BJ (cell line): ENCODE results near the gene DNAJB13. TPM values are rescaled to one million over a fixed set of nuclear protein-coding genes. Genes with fewer than 3 reads are reported as not detected.

ENCODE experiments used
- CTCF ChIA-PET: fragments of 350-600 bp; formaldehyde crosslinking; extraction: SDS; loops from one replicate; lab custom pipeline; 2021; ENCODE audit warnings: antibody characterized with exemption, inconsistent platforms; lab: Yijun Ruan, JAX
- POLR2A ChIA-PET: fragments of 300-600 bp; sonication (Branson Sonifier 250); formaldehyde crosslinking; extraction: SDS; loops from one replicate; lab custom pipeline; 2021; ENCODE audit warnings: antibody characterized with exemption; lab: Charles Lee
- DNase-seq: peaks from one replicate; pipeline ENCODE4 v3.0.0-alpha.2; 2011; ENCODE audit warnings: low read depth
- H3K27me3 ChIP-seq: 2 replicates; pipeline ENCODE4 v1.6.0; 2011; ENCODE audit warnings: low read length; ENCODE audit not compliant: control insufficient read depth, insufficient read depth
- H3K36me3 ChIP-seq: 2 replicates; pipeline ENCODE4 v1.5.1; 2011; ENCODE audit warnings: low read length; ENCODE audit not compliant: control insufficient read depth, insufficient read depth
- H3K4me3 ChIP-seq: 2 replicates; pipeline ENCODE4 v1.5.1; 2011; ENCODE audit warnings: low read depth, mild to moderate bottlenecking, control low read depth, low read length
- polyA minus RNA-seq: library from RNA; depleted of rRNA, polyadenylated mRNA; stranded (reverse); fragments of >200 nt; gene quantifications from 2 replicates; pipeline ENCODE4 v1.2.3, GENCODE V29; 2011; rRNA and poly(A)+ RNA removed
- polyA plus RNA-seq: library from polyadenylated mRNA; depleted of rRNA; stranded (reverse); fragments of >200 nt; gene quantifications from 2 replicates; pipeline ENCODE4 v1.2.3, GENCODE V29; 2011; rRNA removed
- TF ChIP-seq, protein P1 (sequence below): IDR thresholded peaks from 2 replicates; pipeline ENCODE4 v1.5.1; 2011; ENCODE audit warnings: low read depth, mild to moderate bottlenecking, control low read depth, inconsistent platforms, low read length, moderate library complexity; ENCODE audit not compliant: insufficient read depth

Gene DNAJB13, protein sequence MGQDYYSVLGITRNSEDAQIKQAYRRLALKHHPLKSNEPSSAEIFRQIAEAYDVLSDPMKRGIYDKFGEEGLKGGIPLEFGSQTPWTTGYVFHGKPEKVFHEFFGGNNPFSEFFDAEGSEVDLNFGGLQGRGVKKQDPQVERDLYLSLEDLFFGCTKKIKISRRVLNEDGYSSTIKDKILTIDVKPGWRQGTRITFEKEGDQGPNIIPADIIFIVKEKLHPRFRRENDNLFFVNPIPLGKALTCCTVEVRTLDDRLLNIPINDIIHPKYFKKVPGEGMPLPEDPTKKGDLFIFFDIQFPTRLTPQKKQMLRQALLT
- 0.40 and 0.47 TPM in 2 replicates for polyA plus RNA-seq
- polyA minus RNA-seq: 0.10 TPM in 1 of 2 replicates, not detected in the other

DNA sequence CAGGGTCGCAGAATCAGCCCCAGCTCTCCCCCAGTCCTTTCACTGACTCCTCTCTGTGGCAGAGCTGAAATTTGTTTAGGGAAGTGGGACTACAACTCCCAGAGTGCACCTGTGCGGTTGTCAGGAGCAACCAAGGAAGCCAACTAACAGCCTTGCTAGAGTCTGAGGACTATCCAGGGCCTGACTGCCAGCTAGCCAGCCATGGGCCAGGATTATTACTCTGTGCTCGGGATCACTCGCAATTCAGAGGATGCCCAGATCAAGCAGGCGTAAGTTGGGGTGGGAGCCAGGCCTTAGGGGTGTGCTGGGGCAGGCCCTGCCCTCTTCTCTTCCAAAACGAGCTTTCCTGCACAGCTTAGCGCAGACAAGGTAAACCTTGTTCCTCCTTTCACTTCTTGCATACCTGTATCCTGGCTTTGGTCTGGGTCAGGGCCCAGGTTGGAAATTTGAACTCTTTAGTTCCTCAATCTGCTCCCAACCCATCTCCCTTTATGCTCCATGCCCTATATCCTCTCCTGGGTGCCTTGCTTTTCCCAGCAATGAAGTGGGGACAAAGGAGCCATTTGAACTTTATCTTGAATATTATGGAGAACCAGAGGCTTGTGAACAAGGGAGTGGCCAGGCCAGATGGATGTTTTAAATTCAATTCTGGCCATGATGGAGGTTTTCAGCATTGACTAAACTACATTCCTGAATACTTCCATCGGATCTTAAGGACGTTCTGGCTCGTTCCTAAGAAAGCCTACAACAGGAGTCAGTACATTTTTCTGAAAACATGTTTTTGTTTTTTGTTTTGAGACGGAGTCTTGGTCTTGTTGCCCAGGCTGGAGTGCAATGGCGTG, at the start of gene DNAJB13:
DNAJB13 (plus strand) TSS at position 158 of the 842 bp plus-strand sequence; CDS start at position 202, 44 bp downstream.
- POLR2A ChIA-PET: no interaction called here
- H3K27me3 ChIP-seq: no peaks in the 10 kb centered on the region
- DNase-seq: no peak
- CTCF ChIA-PET: interaction anchor here (0.8 kb wide), 1 partner anchor 10 kb away, joined by 3 read pairs; no protein-coding TSS in a partner anchor
- H3K36me3 ChIP-seq: no peaks in the 10 kb centered on the region
- no peak within 1 kb of the TSS for H3K4me3 ChIP-seq
- TF ChIP-seq, protein P1, sequence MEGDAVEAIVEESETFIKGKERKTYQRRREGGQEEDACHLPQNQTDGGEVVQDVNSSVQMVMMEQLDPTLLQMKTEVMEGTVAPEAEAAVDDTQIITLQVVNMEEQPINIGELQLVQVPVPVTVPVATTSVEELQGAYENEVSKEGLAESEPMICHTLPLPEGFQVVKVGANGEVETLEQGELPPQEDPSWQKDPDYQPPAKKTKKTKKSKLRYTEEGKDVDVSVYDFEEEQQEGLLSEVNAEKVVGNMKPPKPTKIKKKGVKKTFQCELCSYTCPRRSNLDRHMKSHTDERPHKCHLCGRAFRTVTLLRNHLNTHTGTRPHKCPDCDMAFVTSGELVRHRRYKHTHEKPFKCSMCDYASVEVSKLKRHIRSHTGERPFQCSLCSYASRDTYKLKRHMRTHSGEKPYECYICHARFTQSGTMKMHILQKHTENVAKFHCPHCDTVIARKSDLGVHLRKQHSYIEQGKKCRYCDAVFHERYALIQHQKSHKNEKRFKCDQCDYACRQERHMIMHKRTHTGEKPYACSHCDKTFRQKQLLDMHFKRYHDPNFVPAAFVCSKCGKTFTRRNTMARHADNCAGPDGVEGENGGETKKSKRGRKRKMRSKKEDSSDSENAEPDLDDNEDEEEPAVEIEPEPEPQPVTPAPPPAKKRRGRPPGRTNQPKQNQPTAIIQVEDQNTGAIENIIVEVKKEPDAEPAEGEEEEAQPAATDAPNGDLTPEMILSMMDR: no peak

- Histone ChIP-seq H3K36me3 (peaks cover 2% of the 10 kb centered on the region), H3K27me3 (no peaks in the 10 kb centered on the region), H3K4me3 (no peak overlapping the region)
- POLR2A ChIA-PET: no interaction called here
- TF ChIP-seq, protein P1: no peak
- CTCF ChIA-PET: no interaction called here
- no peak for DNase-seq
Measured at GRCh38 chr11:73902303-73902702, 48.5 kb upstream of the DNAJB13 start.

- Histone ChIP-seq H3K27me3 (no peaks in the 10 kb centered on the region), H3K36me3 (no peaks in the 10 kb centered on the region; the same call in 1 of the 2 replicates), H3K4me3 (no peak overlapping the region)
- ChIA-PET CTCF (interaction anchor here (1.0 to 1.1 kb wide), 2 partner anchors 11 to 32 kb away, joined by 3 to 4 read pairs; no protein-coding TSS in a partner anchor), POLR2A (no interaction called here)
- no peak for DNase-seq
- TF ChIP-seq, protein P1: no peak
Measured at GRCh38 chr11:73907191-73907590, 43.6 kb upstream of the DNAJB13 start.

DNA sequence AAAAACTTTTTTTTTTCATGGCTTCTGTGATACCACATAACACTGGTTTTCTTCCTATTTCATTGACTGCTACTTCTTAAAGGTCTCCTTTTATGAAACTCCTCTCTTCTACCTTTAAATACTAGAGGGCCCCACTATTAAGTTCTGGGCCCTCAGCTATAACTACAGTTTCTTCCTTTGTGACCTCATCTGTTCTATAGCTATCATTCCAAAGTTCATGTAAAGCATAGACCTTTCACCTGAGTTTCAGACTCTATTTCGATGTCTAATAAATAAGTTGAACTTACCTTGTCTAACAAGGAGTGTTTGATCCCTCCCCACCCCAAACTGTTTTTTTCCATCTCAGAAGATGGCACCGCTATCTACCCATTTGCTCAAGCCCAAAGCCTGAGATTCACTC, 38.8 kb upstream of the DNAJB13 start:
- POLR2A ChIA-PET: interaction anchor here (0.5 kb wide), 1 partner anchor 1521 kb away, joined by 3 read pairs; no protein-coding TSS in a partner anchor
- DNase-seq: no peak
- Histone ChIP-seq H3K36me3 (peaks cover 3% of the 10 kb centered on the region), H3K4me3 (no peak overlapping the region), H3K27me3 (no peaks in the 10 kb centered on the region)
- TF ChIP-seq, protein P1: no peak
- CTCF ChIA-PET: interaction anchor here (1.2 kb wide), 1 partner anchor 12 kb away, joined by 3 read pairs; no protein-coding TSS in a partner anchor

DNA sequence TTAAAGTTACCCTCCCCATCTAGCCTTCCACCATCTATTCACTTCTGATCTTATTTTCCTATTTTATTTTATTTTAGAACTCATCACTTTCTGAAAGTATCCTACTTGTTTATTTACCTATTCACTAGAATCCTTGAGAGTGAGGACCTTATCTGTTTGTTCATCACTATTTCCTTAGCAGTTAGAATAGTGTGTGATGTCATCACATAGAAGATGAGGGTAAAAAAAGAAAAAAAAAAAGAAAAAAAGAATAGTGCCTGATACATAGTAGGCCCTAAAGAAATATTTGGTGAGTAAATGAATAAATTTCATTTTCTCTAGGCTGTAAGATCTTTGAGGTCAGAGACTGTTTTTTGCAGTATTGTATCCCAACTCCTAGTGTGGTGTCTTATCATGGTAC, 37.4 kb upstream of the DNAJB13 start:
- CTCF ChIA-PET: no interaction called here
- no peak overlapping the region for H3K4me3 ChIP-seq
- H3K27me3 ChIP-seq: no peaks in the 10 kb centered on the region
- POLR2A ChIA-PET: no interaction called here
- H3K36me3 ChIP-seq: peaks cover 4% of the 10 kb centered on the region
- no peak for DNase-seq
- TF ChIP-seq, protein P1: no peak
